K562 (cell line): Measurements from ENCODE around the gene CENPA.

Source experiments
- ATF1 ChIP-seq, 2 experiments: fragments of 450-650 bp in 1 of 2; IDR thresholded peaks; 2 replicates each; pipeline ENCODE4 v1.6.1; 2016; ENCODE audit warnings: missing compliant biosample characterization in 1 of 2, missing genetic modification characterization in 1 of 2
- BDP1 ChIP-seq: IDR thresholded peaks from 3 replicates; pipeline ENCODE4 v1.6.1; 2011; ENCODE audit not compliant: insufficient read length, insufficient read depth
- FUS ChIP-seq: fragments of 200-400 bp; formaldehyde crosslinking; optimal IDR thresholded peaks from 2 replicates; pipeline ENCODE3; 2017; ENCODE audit warnings: low read depth, low read length
- JUNB ChIP-seq: fragments of 450-650 bp; formaldehyde crosslinking; conservative IDR thresholded peaks from 2 replicates; pipeline ENCODE4 v1.4.0; 2020; ENCODE audit warnings: mild to moderate bottlenecking
- JUND ChIP-seq, 2 experiments: IDR thresholded peaks; 2 replicates in 1 of 2; 3 replicates in 1 of 2; pipeline ENCODE4 v1.6.1; 2011; ENCODE audit warnings: borderline replicate concordance in 2 of 2, low read depth in 2 of 2, low read length in 2 of 2, improper control_type of control experiment in 1 of 2, missing biosample characterization in 1 of 2, missing genetic modification characterization in 1 of 2, missing genetic modification reagents in 1 of 2
- POLR2AphosphoS5 ChIP-seq: IDR thresholded peaks from 2 replicates; pipeline ENCODE4 v1.6.1; 2011; ENCODE audit warnings: mild to moderate bottlenecking, low read depth, low read length, moderate library complexity; ENCODE audit not compliant: control insufficient read depth, insufficient read depth
- REST ChIP-seq, 2 experiments: fragments of 450-650 bp; formaldehyde crosslinking in 1 of 2; IDR thresholded peaks; 2 replicates each; pipeline versions ENCODE4 v1.4.0 to v1.6.1; 2014 to 2020; ENCODE audit warnings: mild to moderate bottlenecking in 2 of 2, borderline replicate concordance in 1 of 2, low read depth in 1 of 2
- SP1 ChIP-seq: sonication (generic); formaldehyde crosslinking; IDR thresholded peaks from 2 replicates; pipeline ENCODE4 v1.8.1; 2022; ENCODE audit warnings: mild to moderate bottlenecking, missing genetic modification reagents
- USF1 ChIP-seq: sonication (generic); formaldehyde crosslinking; IDR thresholded peaks from 2 replicates; pipeline ENCODE4 v1.9.0; 2022; ENCODE audit warnings: mild to moderate bottlenecking, missing genetic modification reagents
- ZBTB1 ChIP-seq: sonication (generic); formaldehyde crosslinking; IDR thresholded peaks from 2 replicates; pipeline ENCODE4 v1.8.1; 2023; ENCODE audit warnings: missing genetic modification reagents, low read depth, mild to moderate bottlenecking, borderline replicate concordance

- TF ChIP-seq FUS = no peak
- TF ChIP-seq ATF1 (CRISPR knock-in tag; IDR thresholded peaks at IDR 0.05) = no peak
- TF ChIP-seq ATF1 (tag; IDR thresholded peaks at IDR 0.05) = no peak
- TF ChIP-seq ZBTB1 (CRISPR knock-in tag) = no peak
- TF ChIP-seq POLR2AphosphoS5 = no peak
- TF ChIP-seq USF1 (CRISPR knock-in tag) = no peak
- TF ChIP-seq JUNB (CRISPR knock-in tag) = no peak
- no peak for TF ChIP-seq JUND (IDR thresholded peaks at IDR 0.05; ENCODE audit: borderline replicate concordance, low read depth, low read length)
- TF ChIP-seq JUND (tag; IDR thresholded peaks at IDR 0.05; ENCODE audit: borderline replicate concordance, low read depth, low read length) = no peak
- no peak for TF ChIP-seq BDP1
- TF ChIP-seq REST (IDR thresholded peaks at IDR 0.05; ENCODE audit: borderline replicate concordance) = no peak
- TF ChIP-seq REST (CRISPR knock-in tag; IDR thresholded peaks at IDR 0.05; ENCODE audit: low read depth) = no peak
- no peak for TF ChIP-seq SP1 (CRISPR knock-in tag)
Observed at GRCh38 chr2:26778507-26778906, 7.3 kb upstream of the CENPA start.
